Measurements from ENCODE around the gene E2F4.

E2F4 gene

DNA sequence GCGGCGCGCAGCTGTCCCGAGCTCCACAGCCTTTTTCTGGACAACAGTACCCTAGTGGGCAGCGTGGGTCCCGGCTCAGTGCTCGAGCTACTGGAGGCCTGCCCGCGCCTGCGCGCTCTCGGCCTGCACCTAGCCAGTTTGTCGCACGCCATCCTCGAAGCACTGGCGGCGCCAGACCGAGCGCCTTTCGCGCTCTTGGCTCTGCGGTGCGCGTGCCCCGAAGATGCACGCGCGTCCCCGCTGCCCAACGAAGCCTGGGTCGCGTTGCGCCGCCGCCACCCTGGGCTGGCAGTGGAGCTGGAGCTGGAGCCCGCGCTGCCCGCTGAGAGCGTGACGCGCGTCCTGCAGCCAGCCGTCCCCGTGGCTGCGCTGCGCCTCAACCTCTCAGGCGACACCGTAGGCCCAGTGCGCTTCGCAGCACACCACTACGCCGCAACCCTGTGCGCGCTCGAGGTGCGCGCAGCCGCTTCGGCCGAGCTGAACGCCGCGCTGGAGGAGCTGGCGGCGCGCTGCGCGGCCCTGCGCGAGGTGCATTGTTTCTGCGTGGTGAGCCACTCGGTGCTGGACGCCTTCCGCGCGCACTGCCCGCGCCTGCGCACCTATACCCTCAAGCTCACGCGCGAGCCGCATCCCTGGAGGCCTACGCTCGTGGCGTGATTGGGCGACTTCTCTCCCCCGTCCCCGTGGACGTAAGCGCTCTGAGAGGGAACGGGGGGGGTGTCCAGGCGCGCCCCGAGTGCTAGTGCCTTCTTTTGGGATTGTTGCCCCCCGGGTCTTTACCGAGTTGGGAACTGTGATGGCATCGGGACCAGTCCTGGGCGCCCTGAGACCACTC is 28.6 kb upstream of the E2F4 start:
- no peak for DNase-seq (ENCODE audit: extremely low spot score)
- TF ChIP-seq, protein P1, sequence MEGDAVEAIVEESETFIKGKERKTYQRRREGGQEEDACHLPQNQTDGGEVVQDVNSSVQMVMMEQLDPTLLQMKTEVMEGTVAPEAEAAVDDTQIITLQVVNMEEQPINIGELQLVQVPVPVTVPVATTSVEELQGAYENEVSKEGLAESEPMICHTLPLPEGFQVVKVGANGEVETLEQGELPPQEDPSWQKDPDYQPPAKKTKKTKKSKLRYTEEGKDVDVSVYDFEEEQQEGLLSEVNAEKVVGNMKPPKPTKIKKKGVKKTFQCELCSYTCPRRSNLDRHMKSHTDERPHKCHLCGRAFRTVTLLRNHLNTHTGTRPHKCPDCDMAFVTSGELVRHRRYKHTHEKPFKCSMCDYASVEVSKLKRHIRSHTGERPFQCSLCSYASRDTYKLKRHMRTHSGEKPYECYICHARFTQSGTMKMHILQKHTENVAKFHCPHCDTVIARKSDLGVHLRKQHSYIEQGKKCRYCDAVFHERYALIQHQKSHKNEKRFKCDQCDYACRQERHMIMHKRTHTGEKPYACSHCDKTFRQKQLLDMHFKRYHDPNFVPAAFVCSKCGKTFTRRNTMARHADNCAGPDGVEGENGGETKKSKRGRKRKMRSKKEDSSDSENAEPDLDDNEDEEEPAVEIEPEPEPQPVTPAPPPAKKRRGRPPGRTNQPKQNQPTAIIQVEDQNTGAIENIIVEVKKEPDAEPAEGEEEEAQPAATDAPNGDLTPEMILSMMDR (IDR thresholded peaks at IDR 0.05; ENCODE audit: control extremely low read depth, extremely low read depth, low read depth, missing control alignments): no peak
- ChIA-PET CTCF (interaction anchor here (1.8 to 5.8 kb wide), 4 partner anchors 10 to 146 kb away, joined by 12 to 45 read pairs (median 29); partner anchors contain the start of gene B3GNT9), POLR2A (interaction anchor here (0.5 kb wide), 2 partner anchors 10 to 317 kb away, joined by 3 read pairs; partner anchors contain the start of gene ATP6V0D1)

DNA sequence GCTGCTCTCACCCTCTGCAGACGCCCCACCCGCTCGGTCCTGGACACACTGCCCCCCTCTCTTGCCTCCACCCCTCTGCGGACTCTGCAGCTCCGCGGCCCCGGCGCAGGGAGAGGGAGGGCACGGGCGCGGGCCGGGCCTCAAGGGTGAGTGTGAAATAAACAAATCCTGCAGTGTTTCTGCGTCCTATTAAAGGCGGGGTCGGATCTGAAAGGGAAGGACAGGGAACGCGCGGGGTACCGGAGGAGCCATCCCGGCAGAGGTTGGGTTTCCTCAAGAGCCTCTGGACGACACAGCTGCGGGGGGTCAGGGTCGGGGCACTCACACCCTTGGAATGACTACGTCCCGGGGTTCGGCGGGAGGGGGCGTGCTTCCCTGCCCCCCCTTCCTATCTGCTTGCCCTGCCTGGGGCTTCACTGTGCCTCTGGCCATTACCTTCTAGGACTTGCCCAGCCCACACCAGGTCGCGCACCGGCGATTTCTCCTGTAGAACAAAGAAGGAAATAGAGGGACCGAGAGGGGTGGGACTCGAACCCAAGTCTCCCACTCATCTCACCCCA is 27.9 kb upstream of the E2F4 start:
- ChIA-PET CTCF (interaction anchor here (4.1 to 5.8 kb wide), 3 partner anchors 11 to 21 kb away, joined by 17 to 45 read pairs (median 41); partner anchors contain the start of gene B3GNT9), POLR2A (no interaction called here)
- TF ChIP-seq, protein P1 (IDR thresholded peaks at IDR 0.05; ENCODE audit: control extremely low read depth, extremely low read depth, low read depth, missing control alignments): no peak
- no peak for DNase-seq (ENCODE audit: extremely low spot score)

GRCh38 chr16:67164599-67165061 is 27.3 kb upstream of the E2F4 start, which contains the start of gene HSF4:
HSF4 (plus strand) TSS chr16:67164745; CDS start chr16:67164812, 67 bp downstream.
- DNase-seq (ENCODE audit: extremely low spot score): no peak
- POLR2A ChIA-PET: no interaction called here
- CTCF ChIA-PET: interaction anchor here (4.1 to 5.8 kb wide), 2 partner anchors 12 to 21 kb away, joined by 17 to 41 read pairs; partner anchors contain the start of gene B3GNT9
- TF ChIP-seq, protein P1 (IDR thresholded peaks at IDR 0.05; ENCODE audit: control extremely low read depth, extremely low read depth, low read depth, missing control alignments): no peak

DNA sequence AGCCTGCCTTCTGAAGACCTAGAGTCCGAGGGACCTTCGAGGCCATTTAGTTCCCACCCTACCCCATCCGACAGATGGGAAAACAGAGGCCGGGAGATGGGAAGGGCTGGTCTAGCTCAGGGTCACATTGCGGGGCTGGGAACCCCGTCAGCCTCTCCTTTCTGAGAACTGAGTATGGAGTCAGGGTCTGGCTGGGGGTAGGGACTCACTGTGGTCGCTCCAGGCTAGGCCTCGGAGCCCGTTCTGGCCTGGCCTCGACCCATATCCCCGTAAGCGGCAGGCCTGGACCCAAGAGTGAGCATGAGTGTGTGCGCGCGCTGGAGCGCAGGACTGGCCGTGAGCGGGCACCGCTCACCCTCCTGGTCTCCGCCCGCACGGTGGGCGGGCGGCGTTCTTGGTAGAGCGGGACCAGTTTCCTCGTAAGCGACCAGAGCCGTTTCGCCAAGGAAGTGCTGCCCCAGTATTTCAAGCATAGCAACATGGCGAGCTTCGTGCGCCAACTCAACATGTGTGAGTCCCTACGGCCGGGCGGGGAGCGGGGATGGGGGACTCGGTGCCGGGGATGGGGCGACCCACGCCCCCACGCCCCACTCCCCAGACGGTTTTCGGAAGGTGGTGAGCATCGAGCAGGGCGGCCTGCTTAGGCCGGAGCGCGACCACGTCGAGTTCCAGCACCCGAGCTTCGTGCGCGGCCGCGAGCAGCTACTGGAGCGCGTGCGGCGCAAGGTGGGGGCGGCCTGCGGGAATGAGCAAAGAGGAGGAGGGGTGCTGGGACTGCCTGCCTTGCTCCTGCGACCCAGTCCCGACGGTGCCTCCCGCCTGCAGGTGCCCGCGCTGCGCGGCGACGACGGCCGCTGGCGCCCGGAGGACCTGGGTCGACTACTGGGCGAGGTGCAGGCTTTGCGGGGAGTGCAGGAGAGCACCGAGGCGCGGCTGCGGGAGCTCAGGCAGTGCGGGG is 26.6 kb upstream of the E2F4 start:
- DNase-seq (ENCODE audit: extremely low spot score): no peak
- ChIA-PET CTCF (interaction anchor here (1.1 to 5.8 kb wide), 4 partner anchors 10 to 148 kb away, joined by 3 to 41 read pairs (median 26); partner anchors contain the start of gene B3GNT9), POLR2A (no interaction called here)
- TF ChIP-seq, protein P1 (IDR thresholded peaks at IDR 0.05; ENCODE audit: control extremely low read depth, extremely low read depth, low read depth, missing control alignments): no peak

DNA sequence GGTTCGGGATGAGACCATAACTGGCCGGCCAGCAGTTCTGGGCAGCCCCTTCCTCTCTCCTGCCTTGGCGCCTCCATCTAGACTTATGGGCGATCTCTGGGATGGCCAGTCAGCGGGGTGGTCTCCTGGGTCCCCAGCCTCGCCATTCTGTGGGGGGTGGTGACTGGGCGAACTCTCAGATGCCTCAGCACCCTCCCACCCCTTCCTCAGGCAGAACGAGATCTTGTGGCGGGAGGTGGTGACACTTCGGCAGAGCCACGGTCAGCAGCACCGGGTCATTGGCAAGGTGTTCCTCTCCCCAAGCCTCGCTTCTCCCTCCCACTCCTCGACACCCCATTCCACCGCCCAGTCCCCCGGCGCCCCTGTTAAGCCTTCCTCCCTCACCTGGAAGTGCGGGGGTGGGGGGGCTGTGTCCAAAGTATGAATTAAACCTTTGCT is 25.8 kb upstream of the E2F4 start:
- DNase-seq (ENCODE audit: extremely low spot score): no peak
- TF ChIP-seq, protein P1 (IDR thresholded peaks at IDR 0.05; ENCODE audit: control extremely low read depth, extremely low read depth, low read depth, missing control alignments): no peak
- ChIA-PET POLR2A (no interaction called here), CTCF (interaction anchor here (1.0 to 5.8 kb wide), 5 partner anchors 10 to 148 kb away, joined by 3 to 41 read pairs (median 4); partner anchors contain the start of gene B3GNT9)
